ENCODE results near the gene SOHLH1.

Gene SOHLH1

GRCh38 chr9:135666534-135667462, 32.5 kb downstream of the SOHLH1 start:
- TF ChIP-seq CTCF (IDR thresholded peaks at IDR 0.05; ENCODE audit: low read depth, low read length) = no peak
- no peak for DNase-seq
- no peaks in the 10 kb centered on the region for H3K36me3 ChIP-seq
- H3K9me3 ChIP-seq (ENCODE audit: severe bottlenecking) = no peaks in the 10 kb centered on the region
- no peak overlapping the region for H3K27ac ChIP-seq
- no peaks in the 10 kb centered on the region for H3K27me3 ChIP-seq (ENCODE audit: insufficient read depth, low read depth, severe bottlenecking)
- no peak overlapping the region for H3K4me3 ChIP-seq (ENCODE audit: low read depth, low read length)

GRCh38 chr9:135665795-135666189, 33.5 kb downstream of the SOHLH1 start:
- no peak for TF ChIP-seq CTCF (IDR thresholded peaks at IDR 0.05; ENCODE audit: low read depth, low read length)
- Histone ChIP-seq H3K36me3 (no peaks in the 10 kb centered on the region), H3K9me3 (ENCODE audit: severe bottlenecking) (no peaks in the 10 kb centered on the region), H3K4me3 (ENCODE audit: low read depth, low read length) (no peak overlapping the region), H3K27ac (no peak overlapping the region), H3K27me3 (ENCODE audit: insufficient read depth, low read depth, severe bottlenecking) (no peaks in the 10 kb centered on the region)
- DNase-seq = no peak

GRCh38 chr9:135664801-135665794, 34.2 kb downstream of the SOHLH1 start:
- no peak for DNase-seq
- Histone ChIP-seq H3K36me3 (no peaks in the 10 kb centered on the region), H3K27ac (no peak overlapping the region), H3K27me3 (ENCODE audit: insufficient read depth, low read depth, severe bottlenecking) (no peaks in the 10 kb centered on the region), H3K4me3 (ENCODE audit: low read depth, low read length) (no peak overlapping the region), H3K9me3 (ENCODE audit: severe bottlenecking) (no peaks in the 10 kb centered on the region)
- no peak for TF ChIP-seq CTCF (IDR thresholded peaks at IDR 0.05; ENCODE audit: low read depth, low read length)

- Histone ChIP-seq H3K36me3 (no peaks in the 10 kb centered on the region), H3K4me3 (ENCODE audit: low read depth, low read length) (no peak overlapping the region), H3K27me3 (ENCODE audit: insufficient read depth, low read depth, severe bottlenecking) (no peaks in the 10 kb centered on the region), H3K9me3 (ENCODE audit: severe bottlenecking) (no peaks in the 10 kb centered on the region), H3K27ac (no peak overlapping the region)
- no peak for TF ChIP-seq CTCF (IDR thresholded peaks at IDR 0.05; ENCODE audit: low read depth, low read length)
- DNase-seq = no peak
Measured at GRCh38 chr9:135664266-135664665, 35.0 kb downstream of the SOHLH1 start.

GRCh38 chr9:135663857-135664256, 35.4 kb downstream of the SOHLH1 start:
- H3K27me3 ChIP-seq (ENCODE audit: insufficient read depth, low read depth, severe bottlenecking) = no peaks in the 10 kb centered on the region
- no peaks in the 10 kb centered on the region for H3K36me3 ChIP-seq
- H3K4me3 ChIP-seq (ENCODE audit: low read depth, low read length) = no peak overlapping the region
- TF ChIP-seq CTCF (IDR thresholded peaks at IDR 0.05; ENCODE audit: low read depth, low read length) = no peak
- H3K27ac ChIP-seq = no peak overlapping the region
- DNase-seq = no peak
- no peaks in the 10 kb centered on the region for H3K9me3 ChIP-seq (ENCODE audit: severe bottlenecking)
